ENCODE measurements around the gene BEX3. TPM values are rescaled to one million over a fixed set of nuclear protein-coding genes. Genes with fewer than 3 reads are reported as not detected.

Gene BEX3
- total RNA-seq, 1 experiment from 2014 or later, result 263 TPM

GRCh38 chrX:103376118-103376978, at the start of gene BEX3 (continued):
- TF ChIP-seq, protein P1, sequence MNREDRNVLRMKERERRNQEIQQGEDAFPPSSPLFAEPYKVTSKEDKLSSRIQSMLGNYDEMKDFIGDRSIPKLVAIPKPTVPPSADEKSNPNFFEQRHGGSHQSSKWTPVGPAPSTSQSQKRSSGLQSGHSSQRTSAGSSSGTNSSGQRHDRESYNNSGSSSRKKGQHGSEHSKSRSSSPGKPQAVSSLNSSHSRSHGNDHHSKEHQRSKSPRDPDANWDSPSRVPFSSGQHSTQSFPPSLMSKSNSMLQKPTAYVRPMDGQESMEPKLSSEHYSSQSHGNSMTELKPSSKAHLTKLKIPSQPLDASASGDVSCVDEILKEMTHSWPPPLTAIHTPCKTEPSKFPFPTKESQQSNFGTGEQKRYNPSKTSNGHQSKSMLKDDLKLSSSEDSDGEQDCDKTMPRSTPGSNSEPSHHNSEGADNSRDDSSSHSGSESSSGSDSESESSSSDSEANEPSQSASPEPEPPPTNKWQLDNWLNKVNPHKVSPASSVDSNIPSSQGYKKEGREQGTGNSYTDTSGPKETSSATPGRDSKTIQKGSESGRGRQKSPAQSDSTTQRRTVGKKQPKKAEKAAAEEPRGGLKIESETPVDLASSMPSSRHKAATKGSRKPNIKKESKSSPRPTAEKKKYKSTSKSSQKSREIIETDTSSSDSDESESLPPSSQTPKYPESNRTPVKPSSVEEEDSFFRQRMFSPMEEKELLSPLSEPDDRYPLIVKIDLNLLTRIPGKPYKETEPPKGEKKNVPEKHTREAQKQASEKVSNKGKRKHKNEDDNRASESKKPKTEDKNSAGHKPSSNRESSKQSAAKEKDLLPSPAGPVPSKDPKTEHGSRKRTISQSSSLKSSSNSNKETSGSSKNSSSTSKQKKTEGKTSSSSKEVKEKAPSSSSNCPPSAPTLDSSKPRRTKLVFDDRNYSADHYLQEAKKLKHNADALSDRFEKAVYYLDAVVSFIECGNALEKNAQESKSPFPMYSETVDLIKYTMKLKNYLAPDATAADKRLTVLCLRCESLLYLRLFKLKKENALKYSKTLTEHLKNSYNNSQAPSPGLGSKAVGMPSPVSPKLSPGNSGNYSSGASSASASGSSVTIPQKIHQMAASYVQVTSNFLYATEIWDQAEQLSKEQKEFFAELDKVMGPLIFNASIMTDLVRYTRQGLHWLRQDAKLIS (CRISPR knock-in tag; IDR thresholded peaks at IDR 0.05; ENCODE audit: borderline replicate concordance), result no peak
- TF ChIP-seq, protein P2, sequence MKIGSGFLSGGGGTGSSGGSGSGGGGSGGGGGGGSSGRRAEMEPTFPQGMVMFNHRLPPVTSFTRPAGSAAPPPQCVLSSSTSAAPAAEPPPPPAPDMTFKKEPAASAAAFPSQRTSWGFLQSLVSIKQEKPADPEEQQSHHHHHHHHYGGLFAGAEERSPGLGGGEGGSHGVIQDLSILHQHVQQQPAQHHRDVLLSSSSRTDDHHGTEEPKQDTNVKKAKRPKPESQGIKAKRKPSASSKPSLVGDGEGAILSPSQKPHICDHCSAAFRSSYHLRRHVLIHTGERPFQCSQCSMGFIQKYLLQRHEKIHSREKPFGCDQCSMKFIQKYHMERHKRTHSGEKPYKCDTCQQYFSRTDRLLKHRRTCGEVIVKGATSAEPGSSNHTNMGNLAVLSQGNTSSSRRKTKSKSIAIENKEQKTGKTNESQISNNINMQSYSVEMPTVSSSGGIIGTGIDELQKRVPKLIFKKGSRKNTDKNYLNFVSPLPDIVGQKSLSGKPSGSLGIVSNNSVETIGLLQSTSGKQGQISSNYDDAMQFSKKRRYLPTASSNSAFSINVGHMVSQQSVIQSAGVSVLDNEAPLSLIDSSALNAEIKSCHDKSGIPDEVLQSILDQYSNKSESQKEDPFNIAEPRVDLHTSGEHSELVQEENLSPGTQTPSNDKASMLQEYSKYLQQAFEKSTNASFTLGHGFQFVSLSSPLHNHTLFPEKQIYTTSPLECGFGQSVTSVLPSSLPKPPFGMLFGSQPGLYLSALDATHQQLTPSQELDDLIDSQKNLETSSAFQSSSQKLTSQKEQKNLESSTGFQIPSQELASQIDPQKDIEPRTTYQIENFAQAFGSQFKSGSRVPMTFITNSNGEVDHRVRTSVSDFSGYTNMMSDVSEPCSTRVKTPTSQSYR (CRISPR knock-in tag; IDR thresholded peaks at IDR 0.05), result 0 out of 2 replicates have a peak, but pooled peaks have one; percentile 30

GRCh38 chrX:103329991-103330390, 46.3 kb upstream of the BEX3 start, which contains the start of gene TCEAL7:
TCEAL7 (plus strand) TSS chrX:103330239; CDS start chrX:103331404, 1,165 bp downstream.
- Mint-ChIP-seq H3K27ac (peak within 1 kb of the TSS; percentile 78; the same call in 1 of the 2 replicates), H3K4me3 (peak within 1 kb of the TSS; percentile 75), H3K9me3 (no peaks in the 10 kb centered on the region), H3K36me3 (no peaks in the 10 kb centered on the region), H3K4me1 (peaks cover 26% of the 10 kb centered on the region), H3K27me3 (ENCODE audit: low read depth) (no peaks in the 10 kb centered on the region; the same call in none of the 2 replicates)
- CTCF ChIA-PET, result interaction anchor here (0.7 to 2.3 kb wide), 6 partner anchors 12 to 381 kb away, joined by 3 to 17 read pairs (median 4); partner anchors contain the start of genes TCEAL9 and TMEM31
- POLR2A ChIA-PET, result no interaction called here
- peak; percentile 10 for DNase-seq (ENCODE audit: low spot score)
- ATAC-seq, result peak; percentile 24
- TF ChIP-seq, protein P3, sequence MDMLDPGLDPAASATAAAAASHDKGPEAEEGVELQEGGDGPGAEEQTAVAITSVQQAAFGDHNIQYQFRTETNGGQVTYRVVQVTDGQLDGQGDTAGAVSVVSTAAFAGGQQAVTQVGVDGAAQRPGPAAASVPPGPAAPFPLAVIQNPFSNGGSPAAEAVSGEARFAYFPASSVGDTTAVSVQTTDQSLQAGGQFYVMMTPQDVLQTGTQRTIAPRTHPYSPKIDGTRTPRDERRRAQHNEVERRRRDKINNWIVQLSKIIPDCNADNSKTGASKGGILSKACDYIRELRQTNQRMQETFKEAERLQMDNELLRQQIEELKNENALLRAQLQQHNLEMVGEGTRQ (CRISPR knock-in tag; IDR thresholded peaks at IDR 0.05), result peak; percentile 77
- peak; percentile 59; the same call in 1 of the 2 replicates for TF ChIP-seq USF1 (CRISPR knock-in tag; IDR thresholded peaks at IDR 0.05)
- TF ChIP-seq, protein P4, sequence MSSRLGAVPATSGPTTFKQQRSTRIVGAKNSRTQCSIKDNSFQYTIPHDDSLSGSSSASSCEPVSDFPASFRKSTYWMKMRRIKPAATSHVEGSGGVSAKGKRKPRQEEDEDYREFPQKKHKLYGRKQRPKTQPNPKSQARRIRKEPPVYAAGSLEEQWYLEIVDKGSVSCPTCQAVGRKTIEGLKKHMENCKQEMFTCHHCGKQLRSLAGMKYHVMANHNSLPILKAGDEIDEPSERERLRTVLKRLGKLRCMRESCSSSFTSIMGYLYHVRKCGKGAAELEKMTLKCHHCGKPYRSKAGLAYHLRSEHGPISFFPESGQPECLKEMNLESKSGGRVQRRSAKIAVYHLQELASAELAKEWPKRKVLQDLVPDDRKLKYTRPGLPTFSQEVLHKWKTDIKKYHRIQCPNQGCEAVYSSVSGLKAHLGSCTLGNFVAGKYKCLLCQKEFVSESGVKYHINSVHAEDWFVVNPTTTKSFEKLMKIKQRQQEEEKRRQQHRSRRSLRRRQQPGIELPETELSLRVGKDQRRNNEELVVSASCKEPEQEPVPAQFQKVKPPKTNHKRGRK (CRISPR knock-in tag; IDR thresholded peaks at IDR 0.05; ENCODE audit: borderline replicate concordance), result no peak

DNA sequence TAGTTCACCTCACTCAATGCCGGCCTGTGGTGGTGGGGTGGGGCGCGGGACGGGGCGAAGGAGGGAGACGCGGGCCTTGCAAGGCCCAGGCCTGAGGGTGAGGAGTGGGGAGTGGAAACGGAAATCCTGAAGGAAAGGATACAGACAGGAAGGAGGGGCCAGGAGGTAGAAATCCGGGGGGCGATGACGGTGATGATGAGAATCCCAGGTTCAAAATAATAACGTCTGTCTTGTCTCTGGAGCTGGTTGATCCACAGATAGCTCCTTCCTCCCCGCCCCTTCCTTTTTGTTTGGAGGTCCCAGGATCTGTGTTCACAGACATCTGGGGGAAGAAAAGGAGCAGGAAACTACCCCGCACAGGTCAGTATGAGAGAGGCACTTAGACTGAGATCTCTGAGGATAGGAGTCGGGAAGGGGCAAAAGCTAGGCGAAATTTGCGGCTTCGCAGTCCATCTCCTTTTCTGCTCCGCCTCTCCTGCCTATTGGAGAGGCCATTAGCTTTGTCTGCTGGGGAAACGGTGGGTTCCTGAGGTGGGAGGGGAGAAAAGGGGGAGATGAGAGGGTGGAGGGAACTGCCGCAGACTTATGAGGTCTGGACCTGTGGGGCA, 45.6 kb upstream of the BEX3 start:
- H3K4me3 Mint-ChIP-seq, result peak overlapping the region; percentile 75
- H3K9me3 Mint-ChIP-seq, result no peaks in the 10 kb centered on the region
- DNase-seq (ENCODE audit: low spot score) (peak; percentile 30), ATAC-seq (peak; percentile 92)
- H3K27me3 Mint-ChIP-seq (ENCODE audit: low read depth), result no peaks in the 10 kb centered on the region; the same call in none of the 2 replicates
- H3K36me3 Mint-ChIP-seq, result no peaks in the 10 kb centered on the region
- H3K27ac Mint-ChIP-seq, result peak overlapping the region; percentile 89; the same call in 1 of the 2 replicates
- H3K4me1 Mint-ChIP-seq, result peaks cover 26% of the 10 kb centered on the region
- CTCF ChIA-PET, result interaction anchor here (0.5 to 2.3 kb wide), 5 partner anchors 11 to 134 kb away, joined by 3 to 17 read pairs (median 4); partner anchors contain the start of gene TCEAL9
- POLR2A ChIA-PET, result interaction anchor here (0.6 to 0.9 kb wide), 3 partner anchors 25 to 133 kb away, joined by 3 to 4 read pairs (median 3); partner anchors contain the start of genes BEX3 and TCEAL9
- TF ChIP-seq ARID4B (CRISPR knock-in tag; IDR thresholded peaks at IDR 0.05; ENCODE audit: borderline replicate concordance) (no peak), ZBTB21 (CRISPR knock-in tag; IDR thresholded peaks at IDR 0.05; ENCODE audit: borderline replicate concordance) (no peak), OVOL2 (CRISPR knock-in tag; IDR thresholded peaks at IDR 0.05; ENCODE audit: borderline replicate concordance) (no peak), TEAD4 (CRISPR knock-in tag; IDR thresholded peaks at IDR 0.05) (no peak), ZNF219 (CRISPR knock-in tag; IDR thresholded peaks at IDR 0.05; ENCODE audit: borderline replicate concordance) (no peak)

Measured in WTC11 (cell line).